GM23338 (cell line): ENCODE results near the gene CDKL1. TPM values are rescaled to one million over a fixed set of nuclear protein-coding genes. Genes with fewer than 3 reads are reported as not detected.
A peak's percentile ranks its signal among the peaks of the same experiment; 100 is the strongest.

Experiments
- ATAC-seq: fragments of 200-7000 bp; cut with Tn5 transposase; 3 replicates; pipeline ENCODE4 v1.9.1; 2020
- DNase-seq: peaks from one replicate; pipeline ENCODE4 v3.0.0-alpha.2; 2015; ENCODE audit warnings: low spot score
- H2AFZ ChIP-seq: fragments of 200-600 bp; sonication (generic); 2 replicates; pipeline ENCODE4 v1.8.0; 2016; ENCODE audit warnings: antibody characterized with exemption, mild to moderate bottlenecking, moderate library complexity
- H3F3A ChIP-seq: fragments of 200-600 bp; sonication (generic); replicated peaks from 2 replicates; pipeline ENCODE4 v1.8.0; 2017; ENCODE audit warnings: antibody characterized with exemption, mixed run types, low read depth
- H3K27ac ChIP-seq: fragments of 200-600 bp; sonication (generic); 2 replicates; pipeline ENCODE4 v1.6.1; 2016; ENCODE audit warnings: low read depth
- H3K27me3 ChIP-seq: fragments of 200-600 bp; sonication (generic); 2 replicates; pipeline ENCODE4 v1.8.0; 2016; ENCODE audit warnings: mild to moderate bottlenecking, mixed run types, moderate library complexity; ENCODE audit not compliant: insufficient read depth
- H3K36me3 ChIP-seq: fragments of 200-600 bp; sonication (generic); 2 replicates; pipeline ENCODE4 v1.8.0; 2016; ENCODE audit warnings: mild to moderate bottlenecking; ENCODE audit not compliant: insufficient read depth
- H3K4me1 ChIP-seq: fragments of 200-600 bp; sonication (generic); 2 replicates; pipeline ENCODE4 v1.8.0; 2016; ENCODE audit warnings: mild to moderate bottlenecking, moderate library complexity; ENCODE audit not compliant: insufficient read depth
- H3K4me2 ChIP-seq: fragments of 200-600 bp; sonication (generic); 2 replicates; pipeline ENCODE4 v1.7.1; 2017; ENCODE audit warnings: mixed run types
- H3K4me3 ChIP-seq: fragments of 200-600 bp; sonication (generic); 2 replicates; pipeline ENCODE4 v1.6.1; 2016; ENCODE audit warnings: mixed run types
- H3K79me2 ChIP-seq: fragments of 200-600 bp; sonication (generic); replicated peaks from 2 replicates; pipeline ENCODE4 v1.8.0; 2017; ENCODE audit warnings: mild to moderate bottlenecking; ENCODE audit not compliant: insufficient read depth
- H3K9me2 ChIP-seq: fragments of 200-600 bp; sonication (generic); 2 replicates; pipeline ENCODE4 v1.8.0; 2017; ENCODE audit not compliant: insufficient read depth
- H4K20me1 ChIP-seq: fragments of 200-600 bp; sonication (generic); replicated peaks from 2 replicates; pipeline ENCODE4 v1.8.0; 2017; ENCODE audit warnings: mild to moderate bottlenecking; ENCODE audit not compliant: insufficient read depth
- H3K27ac Mint-ChIP-seq: 2 replicates; pipeline ENCODE4 v1.8.0; 2020; ENCODE audit warnings: inconsistent platforms, mild to moderate bottlenecking, moderate library complexity, mixed read lengths
- H3K27me3 Mint-ChIP-seq: 3 replicates; pipeline ENCODE4 v1.8.0; 2022; ENCODE audit warnings: low read depth, mild to moderate bottlenecking, moderate library complexity, mixed read lengths, inconsistent platforms; ENCODE audit not compliant: insufficient read depth, poor library complexity
- H3K36me3 Mint-ChIP-seq: 3 replicates; pipeline ENCODE4 v1.8.0; 2021; ENCODE audit warnings: low read depth, mild to moderate bottlenecking, inconsistent platforms, moderate library complexity, mixed read lengths
- H3K4me1 Mint-ChIP-seq: 3 replicates; pipeline ENCODE4 v1.8.0; 2020; ENCODE audit warnings: mild to moderate bottlenecking, inconsistent platforms, mixed read lengths
- H3K4me3 Mint-ChIP-seq: 3 replicates; pipeline ENCODE4 v1.8.0; 2021; ENCODE audit warnings: moderate library complexity, mild to moderate bottlenecking, inconsistent platforms, mixed read lengths
- H3K9me3 Mint-ChIP-seq: 3 replicates; pipeline ENCODE4 v1.8.0; 2020; ENCODE audit warnings: moderate library complexity, mild to moderate bottlenecking, inconsistent platforms, mixed read lengths
- CTCF ChIP-seq, 2 experiments: fragments of 200-600 bp in 1 of 2; sonication (generic) in 1 of 2; conservative IDR thresholded peaks; 2 replicates each; pipeline versions ENCODE4 v1.5.1 to v1.6.1; 2016 to 2017; ENCODE audit warnings: antibody characterized with exemption in 2 of 2, low read depth in 2 of 2, mild to moderate bottlenecking in 2 of 2, moderate library complexity in 1 of 2
- EZH2 ChIP-seq: fragments of 200-600 bp; sonication (generic); IDR thresholded peaks from one replicate; pipeline ENCODE4 v1.8.0; 2017; ENCODE audit warnings: antibody characterized with exemption, mild to moderate bottlenecking, low read depth; ENCODE audit not compliant: unreplicated experiment
- EZH2phosphoT487 ChIP-seq: fragments of 200-600 bp; sonication (generic); IDR thresholded peaks from one replicate; pipeline ENCODE4 v1.8.1; 2018; ENCODE audit warnings: antibody characterized with exemption; ENCODE audit not compliant: unreplicated experiment
- JUNB ChIP-seq: IDR thresholded peaks from one replicate; pipeline ENCODE4 v1.6.1; 2016; ENCODE audit warnings: antibody characterized with exemption; ENCODE audit not compliant: unreplicated experiment
- NANOG ChIP-seq: IDR thresholded peaks from 2 replicates; pipeline ENCODE4 v1.6.1; 2016; ENCODE audit warnings: antibody characterized with exemption, borderline replicate concordance
- STAT1 ChIP-seq: IDR thresholded peaks from one replicate; pipeline ENCODE4 v1.6.1; 2016; ENCODE audit warnings: antibody characterized with exemption; ENCODE audit not compliant: unreplicated experiment
- ZNF114 ChIP-seq: fragments of 250-450 bp; sonication (Bioruptor Pico); IDR thresholded peaks from 2 replicates; pipeline ENCODE4 v1.5.0; 2020; ENCODE audit warnings: mild to moderate bottlenecking, moderate library complexity
- polyA plus RNA-seq: library from polyadenylated mRNA; unstranded; fragments of >200 nt; fragmentation: Nextera tagmentation; extraction: Ambion mirVana; gene quantifications from 2 replicates; pipeline ENCODE4 v1.2.1, GENCODE V29; 2016
- total RNA-seq: library from RNA; depleted of rRNA; stranded (reverse); fragments of >200 nt; shearing (Covaris generic); gene quantifications from 2 replicates; pipeline ENCODE4 v1.2.3, GENCODE V29; 2014
- TF ChIP-seq, protein P1 (sequence below): IDR thresholded peaks from 2 replicates; pipeline ENCODE4 v1.6.1; 2016; ENCODE audit warnings: antibody characterized with exemption
- TF ChIP-seq, protein P2 (sequence below): fragments of 250-450 bp; sonication (Bioruptor Pico); IDR thresholded peaks from 2 replicates; pipeline ENCODE4 v1.5.0; 2020; ENCODE audit warnings: mild to moderate bottlenecking, moderate library complexity

The CDKL1 gene
- total and polyA plus RNA-seq, 2 experiments from 2014 or later = 0.52 TPM

- TF ChIP-seq, protein P1, sequence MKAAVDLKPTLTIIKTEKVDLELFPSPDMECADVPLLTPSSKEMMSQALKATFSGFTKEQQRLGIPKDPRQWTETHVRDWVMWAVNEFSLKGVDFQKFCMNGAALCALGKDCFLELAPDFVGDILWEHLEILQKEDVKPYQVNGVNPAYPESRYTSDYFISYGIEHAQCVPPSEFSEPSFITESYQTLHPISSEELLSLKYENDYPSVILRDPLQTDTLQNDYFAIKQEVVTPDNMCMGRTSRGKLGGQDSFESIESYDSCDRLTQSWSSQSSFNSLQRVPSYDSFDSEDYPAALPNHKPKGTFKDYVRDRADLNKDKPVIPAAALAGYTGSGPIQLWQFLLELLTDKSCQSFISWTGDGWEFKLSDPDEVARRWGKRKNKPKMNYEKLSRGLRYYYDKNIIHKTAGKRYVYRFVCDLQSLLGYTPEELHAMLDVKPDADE = no peak
- no peak for TF ChIP-seq ZNF114 (CRISPR knock-in tag)
- TF ChIP-seq, protein P2, sequence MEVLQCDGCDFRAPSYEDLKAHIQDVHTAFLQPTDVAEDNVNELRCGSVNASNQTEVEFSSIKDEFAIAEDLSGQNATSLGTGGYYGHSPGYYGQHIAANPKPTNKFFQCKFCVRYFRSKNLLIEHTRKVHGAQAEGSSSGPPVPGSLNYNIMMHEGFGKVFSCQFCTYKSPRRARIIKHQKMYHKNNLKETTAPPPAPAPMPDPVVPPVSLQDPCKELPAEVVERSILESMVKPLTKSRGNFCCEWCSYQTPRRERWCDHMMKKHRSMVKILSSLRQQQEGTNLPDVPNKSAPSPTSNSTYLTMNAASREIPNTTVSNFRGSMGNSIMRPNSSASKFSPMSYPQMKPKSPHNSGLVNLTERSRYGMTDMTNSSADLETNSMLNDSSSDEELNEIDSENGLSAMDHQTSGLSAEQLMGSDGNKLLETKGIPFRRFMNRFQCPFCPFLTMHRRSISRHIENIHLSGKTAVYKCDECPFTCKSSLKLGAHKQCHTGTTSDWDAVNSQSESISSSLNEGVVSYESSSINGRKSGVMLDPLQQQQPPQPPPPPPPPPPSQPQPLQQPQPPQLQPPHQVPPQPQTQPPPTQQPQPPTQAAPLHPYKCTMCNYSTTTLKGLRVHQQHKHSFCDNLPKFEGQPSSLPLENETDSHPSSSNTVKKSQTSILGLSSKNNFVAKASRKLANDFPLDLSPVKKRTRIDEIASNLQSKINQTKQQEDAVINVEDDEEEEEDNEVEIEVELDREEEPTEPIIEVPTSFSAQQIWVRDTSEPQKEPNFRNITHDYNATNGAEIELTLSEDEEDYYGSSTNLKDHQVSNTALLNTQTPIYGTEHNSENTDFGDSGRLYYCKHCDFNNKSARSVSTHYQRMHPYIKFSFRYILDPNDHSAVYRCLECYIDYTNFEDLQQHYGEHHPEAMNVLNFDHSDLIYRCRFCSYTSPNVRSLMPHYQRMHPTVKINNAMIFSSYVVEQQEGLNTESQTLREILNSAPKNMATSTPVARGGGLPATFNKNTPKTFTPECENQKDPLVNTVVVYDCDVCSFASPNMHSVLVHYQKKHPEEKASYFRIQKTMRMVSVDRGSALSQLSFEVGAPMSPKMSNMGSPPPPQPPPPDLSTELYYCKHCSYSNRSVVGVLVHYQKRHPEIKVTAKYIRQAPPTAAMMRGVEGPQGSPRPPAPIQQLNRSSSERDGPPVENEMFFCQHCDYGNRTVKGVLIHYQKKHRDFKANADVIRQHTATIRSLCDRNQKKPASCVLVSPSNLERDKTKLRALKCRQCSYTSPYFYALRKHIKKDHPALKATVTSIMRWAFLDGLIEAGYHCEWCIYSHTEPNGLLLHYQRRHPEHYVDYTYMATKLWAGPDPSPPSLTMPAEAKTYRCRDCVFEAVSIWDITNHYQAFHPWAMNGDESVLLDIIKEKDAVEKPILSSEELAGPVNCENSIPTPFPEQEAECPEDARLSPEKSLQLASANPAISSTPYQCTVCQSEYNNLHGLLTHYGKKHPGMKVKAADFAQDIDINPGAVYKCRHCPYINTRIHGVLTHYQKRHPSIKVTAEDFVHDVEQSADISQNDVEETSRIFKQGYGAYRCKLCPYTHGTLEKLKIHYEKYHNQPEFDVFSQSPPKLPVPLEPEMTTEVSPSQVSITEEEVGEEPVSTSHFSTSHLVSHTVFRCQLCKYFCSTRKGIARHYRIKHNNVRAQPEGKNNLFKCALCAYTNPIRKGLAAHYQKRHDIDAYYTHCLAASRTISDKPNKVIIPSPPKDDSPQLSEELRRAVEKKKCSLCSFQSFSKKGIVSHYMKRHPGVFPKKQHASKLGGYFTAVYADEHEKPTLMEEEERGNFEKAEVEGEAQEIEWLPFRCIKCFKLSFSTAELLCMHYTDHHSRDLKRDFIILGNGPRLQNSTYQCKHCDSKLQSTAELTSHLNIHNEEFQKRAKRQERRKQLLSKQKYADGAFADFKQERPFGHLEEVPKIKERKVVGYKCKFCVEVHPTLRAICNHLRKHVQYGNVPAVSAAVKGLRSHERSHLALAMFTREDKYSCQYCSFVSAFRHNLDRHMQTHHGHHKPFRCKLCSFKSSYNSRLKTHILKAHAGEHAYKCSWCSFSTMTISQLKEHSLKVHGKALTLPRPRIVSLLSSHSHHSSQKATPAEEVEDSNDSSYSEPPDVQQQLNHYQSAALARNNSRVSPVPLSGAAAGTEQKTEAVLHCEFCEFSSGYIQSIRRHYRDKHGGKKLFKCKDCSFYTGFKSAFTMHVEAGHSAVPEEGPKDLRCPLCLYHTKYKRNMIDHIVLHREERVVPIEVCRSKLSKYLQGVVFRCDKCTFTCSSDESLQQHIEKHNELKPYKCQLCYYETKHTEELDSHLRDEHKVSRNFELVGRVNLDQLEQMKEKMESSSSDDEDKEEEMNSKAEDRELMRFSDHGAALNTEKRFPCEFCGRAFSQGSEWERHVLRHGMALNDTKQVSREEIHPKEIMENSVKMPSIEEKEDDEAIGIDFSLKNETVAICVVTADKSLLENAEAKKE = no peak
- no peak for TF ChIP-seq EZH2
- TF ChIP-seq STAT1 = no peak
- TF ChIP-seq EZH2phosphoT487 = no peak
Observed at GRCh38 chr14:50312734-50313054, 84.0 kb downstream of the CDKL1 start (continued).

DNA sequence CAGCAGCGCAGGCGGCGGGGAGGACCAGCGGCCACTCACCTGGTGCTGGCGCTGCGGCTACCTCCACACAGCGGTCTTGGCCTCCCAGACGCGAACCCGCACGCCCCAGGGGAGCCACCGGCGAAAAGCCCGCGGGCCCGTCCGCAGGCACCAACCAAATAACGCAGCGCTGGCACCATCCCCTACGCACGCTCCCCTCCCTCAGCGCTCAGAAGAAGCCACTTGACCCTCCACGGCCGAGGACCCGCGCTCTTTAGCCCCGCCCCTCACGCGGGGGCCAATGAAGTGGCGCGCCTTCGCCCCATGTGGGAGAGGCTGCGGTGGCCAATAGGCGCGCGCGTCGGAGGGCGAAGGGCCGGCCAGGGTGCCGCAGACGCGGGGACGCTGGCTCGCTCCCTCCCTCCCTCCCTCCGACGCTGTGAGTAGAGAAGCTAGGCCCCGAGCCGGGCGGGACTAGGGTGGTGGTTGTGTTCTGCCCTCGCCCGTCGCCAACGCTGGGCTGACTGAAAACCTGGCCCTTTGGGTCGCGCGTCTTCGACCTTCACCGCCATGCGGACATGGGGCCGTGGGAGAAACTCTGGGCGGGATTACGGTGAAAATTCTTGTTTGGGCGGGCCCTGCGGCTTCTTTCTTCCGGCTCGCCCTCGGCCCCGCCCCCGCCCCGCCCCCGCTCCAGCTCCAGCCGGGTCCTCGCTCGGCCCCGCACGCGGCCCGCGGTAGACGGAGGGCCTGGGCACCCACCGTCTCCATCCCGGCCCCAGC, 84.5 kb downstream of the CDKL1 start, which contains the start of the genes DMAC2L and L2HGDH:
DMAC2L (plus strand) TSS at position 353 of the 762 bp plus-strand sequence. CDS start 9,164 bp downstream, outside the sequence.
L2HGDH (minus strand) TSS at position 258 of the 762 bp plus-strand sequence; CDS start at position 179, 79 bp downstream.
- Histone ChIP-seq H3K4me1 (peaks cover 10% of the 10 kb centered on the region), H3K79me2 (peaks cover 70% of the 10 kb centered on the region), H3K27me3 (no peaks in the 10 kb centered on the region), H3K4me3 (peak within 1 kb of the TSS; percentile 74), H4K20me1 (no peaks in the 10 kb centered on the region; the same call in 1 of the 2 replicates), H3K27ac (peak within 1 kb of the TSS; percentile 86), H3F3A (0 out of 2 replicates have a peak, but pooled peaks cover 10% of the 10 kb centered on the region), H3K4me2 (peak within 1 kb of the TSS; percentile 93), H3K36me3 (peaks cover 13% of the 10 kb centered on the region), H2AFZ (peak within 1 kb of the TSS; percentile 95), H3K9me2 (no peaks in the 10 kb centered on the region)
- Mint-ChIP-seq H3K4me3 (peak within 1 kb of the TSS; percentile 90), H3K4me1 (peaks cover 12% of the 10 kb centered on the region), H3K27ac (peak within 1 kb of the TSS; percentile 99), H3K36me3 (peaks cover 55% of the 10 kb centered on the region), H3K27me3 (peaks cover 10% of the 10 kb centered on the region), H3K9me3 (peaks cover 20% of the 10 kb centered on the region)
- peak; percentile 98 for DNase-seq
- peak; percentile 91 for ATAC-seq
- TF ChIP-seq NANOG (no peak), JUNB (no peak), CTCF (conservative IDR thresholded peaks at IDR 0.05; ENCODE audit: low read depth in 2 of 2) (peak in 1 of 2 experiments; percentile 42; a peak in 2 of 4 replicates), STAT1 (no peak)
